Fibroblast of skin of abdomen (primary cell): ENCODE results near the gene CLDN20.
"Not testable (repeated sequence)": the region's sequence is repeated elsewhere in the genome, so short reads cannot be mapped to it uniquely, and the experiment has no call there.

Experiments
- DNase-seq: peaks from one replicate; pipeline ENCODE4 v3.0.0-alpha.2; 2013

The CLDN20 gene

DNA sequence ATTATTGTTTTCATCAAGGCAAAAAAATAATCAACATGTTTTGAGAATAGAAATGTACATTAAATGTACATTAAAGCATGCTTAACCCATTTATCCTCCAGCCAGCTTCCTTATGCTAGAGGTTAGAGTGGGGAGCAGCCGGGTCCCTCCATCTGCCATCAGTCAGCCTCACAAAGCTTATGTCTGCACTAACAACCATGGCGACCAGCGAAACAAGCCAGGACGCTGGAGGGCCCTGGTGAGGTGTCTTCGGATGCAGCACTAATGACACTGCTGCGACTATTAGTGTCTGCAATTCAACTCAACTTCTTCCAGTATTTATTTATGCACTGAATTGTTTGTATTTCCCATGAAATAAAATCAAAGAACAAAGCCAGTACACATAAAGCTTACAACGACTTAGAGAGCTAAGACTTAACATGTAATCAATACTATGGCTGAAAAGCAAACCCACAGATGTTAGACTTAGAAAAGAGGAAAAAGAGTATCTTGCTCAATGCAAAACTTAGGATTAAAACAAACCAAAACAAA lies 6.8 kb downstream of the CLDN20 start:
- no peak for DNase-seq

- DNase-seq: no peak
Measured at GRCh38 chr6:155271145-155271544, 7.3 kb downstream of the CLDN20 start.

GRCh38 chr6:155272353-155273232 lies 8.8 kb downstream of the CLDN20 start:
- peak; percentile 53 for DNase-seq

DNA sequence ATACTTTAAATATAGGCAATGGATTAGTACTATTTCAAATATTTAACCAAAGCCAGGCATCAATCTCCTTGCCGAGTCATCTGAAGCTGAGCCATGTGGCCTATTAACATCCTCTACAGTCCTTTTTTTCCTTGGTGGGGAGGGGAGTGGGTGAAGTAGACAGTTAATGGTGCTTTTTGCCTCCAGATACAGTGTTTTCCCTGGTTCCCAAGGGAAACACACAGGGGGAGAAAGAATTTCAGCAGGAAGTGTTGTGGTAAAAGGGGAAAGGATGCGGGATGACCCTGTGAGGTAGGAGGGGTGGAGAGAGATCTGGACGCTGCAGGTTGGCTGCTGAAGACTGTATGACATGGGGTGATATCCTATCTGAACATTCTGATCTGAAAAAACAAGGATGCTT lies 9.6 kb downstream of the CLDN20 start:
- peak; percentile 98 for DNase-seq

DNA sequence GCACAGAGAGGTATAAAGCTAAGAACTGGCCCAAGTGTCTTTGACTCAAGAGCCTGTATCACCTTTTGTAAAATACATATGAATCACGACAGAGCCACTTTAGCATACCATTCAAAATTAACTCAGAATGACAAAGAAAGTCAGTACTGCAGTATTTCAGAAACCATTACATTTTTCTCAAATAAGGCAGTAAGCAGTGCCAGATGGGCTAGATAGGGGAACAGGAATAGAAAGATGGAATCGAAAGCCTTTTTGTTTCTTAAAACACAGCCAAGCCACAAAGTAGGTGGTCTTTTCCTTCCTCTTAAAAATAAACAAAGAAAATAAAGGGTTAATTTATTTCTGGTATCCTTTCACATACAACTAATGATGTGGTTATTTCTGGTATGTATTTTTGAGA lies 10.3 kb downstream of the CLDN20 start:
- DNase-seq: peak; percentile 86

- peak; percentile 58 for DNase-seq
Measured at GRCh38 chr6:155274533-155274932, 10.7 kb downstream of the CLDN20 start.

DNA sequence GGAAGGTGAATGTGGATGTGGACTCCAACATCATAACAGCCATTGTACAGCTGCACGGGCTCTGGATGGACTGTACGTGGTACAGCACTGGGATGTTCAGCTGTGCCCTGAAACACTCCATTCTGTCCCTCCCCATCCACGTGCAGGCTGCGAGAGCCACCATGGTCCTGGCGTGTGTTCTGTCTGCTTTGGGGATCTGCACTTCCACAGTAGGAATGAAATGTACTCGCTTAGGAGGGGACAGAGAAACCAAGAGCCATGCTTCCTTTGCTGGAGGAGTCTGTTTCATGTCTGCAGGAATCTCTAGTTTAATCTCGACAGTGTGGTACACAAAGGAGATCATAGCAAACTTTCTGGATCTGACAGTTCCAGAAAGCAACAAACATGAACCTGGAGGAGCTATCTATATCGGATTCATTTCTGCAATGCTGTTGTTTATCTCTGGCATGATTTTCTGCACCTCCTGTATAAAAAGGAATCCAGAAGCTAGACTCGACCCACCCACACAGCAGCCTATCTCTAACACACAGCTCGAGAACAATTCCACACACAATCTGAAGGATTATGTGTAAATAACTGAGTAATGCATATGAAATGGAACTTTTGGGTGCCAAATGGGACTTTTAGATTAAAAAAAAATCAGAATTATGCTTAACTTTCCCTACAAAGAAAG lies 12.1 kb downstream of the CLDN20 start:
- peak; percentile 7 for DNase-seq

- no peak for DNase-seq
Measured at GRCh38 chr6:155276638-155277037, 12.8 kb downstream of the CLDN20 start.

DNA sequence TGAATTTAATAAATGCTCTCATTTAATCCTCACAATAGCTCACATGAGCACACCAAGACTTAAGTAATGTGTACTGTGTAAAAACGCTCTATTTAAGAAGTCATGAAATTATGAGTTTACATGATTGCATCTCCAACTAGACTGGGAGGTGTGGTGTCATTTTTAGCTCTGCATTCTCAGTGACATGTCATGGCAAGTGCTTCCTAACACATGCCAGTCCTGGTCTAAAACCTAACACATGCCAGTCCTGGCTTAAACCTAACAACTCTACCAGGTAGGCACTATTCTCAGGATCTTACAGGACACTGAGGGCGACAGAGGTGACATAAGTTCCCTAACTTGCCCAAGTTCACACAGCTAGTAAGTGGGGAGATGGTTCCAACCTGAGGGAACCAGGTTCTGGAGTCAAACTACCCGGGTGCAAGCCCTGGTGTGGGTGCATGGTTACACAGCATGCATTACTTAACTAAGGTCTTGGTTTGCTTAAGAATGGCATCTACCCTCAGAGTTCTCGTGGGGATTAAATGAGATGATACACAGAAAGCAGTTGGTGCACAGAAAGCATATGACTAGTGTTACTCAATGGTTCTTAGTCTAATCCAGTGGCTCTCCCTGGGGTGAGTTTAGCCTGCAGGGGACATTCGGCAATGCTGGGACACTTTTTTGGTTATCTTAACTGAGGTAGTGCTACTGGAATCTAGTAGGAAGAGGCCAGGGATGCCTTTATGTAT lies 14.7 kb downstream of the CLDN20 start:
- DNase-seq: no peak

DNA sequence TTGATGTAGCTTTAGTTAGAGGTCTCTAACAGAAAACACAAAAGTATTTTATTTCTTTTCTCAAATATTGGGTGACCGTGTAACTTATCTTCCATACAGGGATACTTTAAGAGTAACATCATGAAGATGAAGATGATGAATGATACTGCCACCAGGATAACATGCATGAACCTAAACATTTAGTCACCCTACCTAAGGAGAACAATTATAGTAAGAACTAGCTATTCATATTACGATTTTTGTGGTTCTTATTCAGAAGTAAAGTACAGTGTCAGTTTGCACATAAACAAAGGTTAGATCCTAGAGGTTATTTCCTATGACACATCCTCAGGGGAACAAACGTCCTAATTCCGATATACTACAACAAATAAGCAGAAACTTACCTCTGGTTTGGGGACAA lies 21.0 kb downstream of the CLDN20 start:
- DNase-seq: no peak

DNA sequence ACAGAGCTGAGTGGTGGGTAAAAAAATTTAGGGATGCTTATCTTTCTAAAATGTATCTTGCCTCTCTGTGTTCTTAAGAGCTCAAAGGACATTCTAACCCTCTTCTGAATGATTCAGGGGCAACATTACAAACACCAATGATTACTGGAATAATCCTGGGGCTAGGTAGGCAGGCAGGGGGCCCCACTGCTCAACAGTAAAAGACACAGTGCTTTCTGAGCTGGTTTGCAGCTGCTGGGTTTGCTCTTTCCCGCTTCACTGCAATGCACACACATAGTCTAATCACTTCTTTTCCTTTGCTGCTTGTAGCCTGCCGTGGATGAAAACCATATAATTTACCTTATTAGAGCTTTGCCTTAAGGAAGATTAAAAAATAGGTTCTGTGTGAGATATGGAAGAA lies 23.9 kb downstream of the CLDN20 start:
- DNase-seq: no peak

DNA sequence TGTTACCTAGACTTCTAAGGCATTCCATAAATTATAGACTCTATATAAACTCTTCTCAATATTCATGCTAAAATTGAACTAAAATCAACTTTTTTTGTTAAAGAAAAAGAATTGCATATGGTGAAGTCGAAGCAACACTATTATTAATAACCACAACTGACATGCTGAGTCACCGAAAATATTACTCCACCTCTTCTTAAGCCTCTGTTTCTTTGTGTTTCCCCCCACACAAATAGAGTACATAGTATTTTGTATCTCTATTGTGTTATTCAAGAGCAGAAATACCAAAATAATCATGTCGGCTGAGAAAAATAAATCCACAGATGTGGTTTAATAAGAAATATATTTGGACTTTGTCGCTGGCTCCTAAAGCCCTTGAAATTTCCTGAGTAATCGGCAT lies 26.7 kb downstream of the CLDN20 start:
- no peak for DNase-seq

DNA sequence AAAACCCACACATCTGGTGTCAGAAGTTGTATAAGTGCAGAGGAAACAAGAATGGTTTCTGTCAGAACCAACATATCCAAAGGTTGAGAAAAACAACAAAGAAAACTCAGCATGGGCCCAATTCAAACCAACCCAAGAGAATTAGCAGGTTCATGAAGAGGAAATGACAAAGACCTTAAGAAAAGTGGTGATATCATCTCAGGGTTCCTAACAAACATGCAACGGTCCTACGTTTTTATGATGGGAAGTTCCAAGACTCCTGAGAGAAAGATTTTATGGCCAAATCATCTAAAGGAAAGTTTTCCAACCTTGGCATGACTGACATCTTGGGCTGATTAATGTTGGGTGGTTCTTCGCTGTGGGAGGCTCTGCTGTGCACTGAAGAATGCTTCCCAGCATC lies 27.5 kb downstream of the CLDN20 start:
- DNase-seq: no peak

DNA sequence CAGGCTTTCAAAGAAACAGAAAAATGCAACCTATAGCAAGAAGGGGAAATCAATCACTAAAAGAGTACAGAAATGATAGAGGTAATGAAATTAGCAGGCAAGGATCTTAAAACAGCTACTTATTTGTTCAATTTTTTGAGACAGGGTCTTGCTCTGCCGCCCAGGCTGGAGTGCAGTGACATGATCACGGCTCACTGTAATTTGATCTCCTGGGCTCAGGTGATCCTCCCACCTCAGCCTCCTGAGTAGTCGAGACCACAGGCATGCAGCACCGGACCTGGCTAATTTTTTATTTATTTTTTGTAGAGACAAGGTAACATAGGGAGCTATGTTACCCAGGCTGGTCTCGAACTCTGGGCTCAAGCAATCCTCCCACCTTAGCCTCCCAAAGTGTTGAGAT lies 28.9 kb downstream of the CLDN20 start:
- no peak for DNase-seq

GRCh38 chr6:155297669-155298068 lies 33.9 kb downstream of the CLDN20 start:
- DNase-seq: no peak

DNA sequence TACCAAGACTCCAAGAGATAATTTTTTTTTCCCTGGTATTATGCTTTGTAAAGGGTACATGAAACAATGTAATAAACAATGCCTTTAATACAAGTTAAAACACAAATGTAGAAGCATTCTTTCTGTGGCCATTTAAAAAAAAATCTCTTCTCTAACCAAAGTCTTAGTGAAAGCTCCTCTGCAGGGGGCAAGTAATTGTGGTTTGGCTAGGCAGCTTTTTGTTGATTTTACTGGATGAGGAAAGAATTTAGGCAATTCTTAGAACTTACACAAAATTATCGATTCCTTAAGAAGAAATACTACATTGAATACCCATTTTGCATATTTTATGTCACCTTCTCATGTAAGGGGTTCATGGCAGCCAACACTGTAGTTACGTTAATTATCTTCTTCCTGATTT lies 38.1 kb downstream of the CLDN20 start:
- peak; percentile 75 for DNase-seq

- DNase-seq: no peak
Measured at GRCh38 chr6:155303361-155303870, 39.6 kb downstream of the CLDN20 start.

GRCh38 chr6:155306958-155307357 lies 43.1 kb downstream of the CLDN20 start:
- DNase-seq: no peak

DNA sequence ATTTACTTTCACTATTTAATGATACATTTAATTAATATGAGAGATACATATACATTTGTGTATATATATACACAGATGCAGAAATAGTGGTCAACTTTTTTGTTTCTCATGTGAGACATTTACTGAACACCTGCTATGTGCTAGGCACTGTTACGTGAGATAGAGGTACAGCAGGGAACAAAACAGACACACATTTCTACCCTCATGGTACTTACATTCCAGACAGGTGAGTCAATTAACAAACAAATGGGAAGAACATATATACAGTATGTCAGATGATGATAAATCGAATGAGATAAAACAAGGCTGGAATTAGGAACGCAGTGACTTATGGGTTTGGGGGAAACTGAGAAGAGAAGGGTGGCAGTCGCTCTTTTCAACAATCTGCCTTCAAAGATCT lies 45.3 kb downstream of the CLDN20 start:
- DNase-seq: no peak

DNA sequence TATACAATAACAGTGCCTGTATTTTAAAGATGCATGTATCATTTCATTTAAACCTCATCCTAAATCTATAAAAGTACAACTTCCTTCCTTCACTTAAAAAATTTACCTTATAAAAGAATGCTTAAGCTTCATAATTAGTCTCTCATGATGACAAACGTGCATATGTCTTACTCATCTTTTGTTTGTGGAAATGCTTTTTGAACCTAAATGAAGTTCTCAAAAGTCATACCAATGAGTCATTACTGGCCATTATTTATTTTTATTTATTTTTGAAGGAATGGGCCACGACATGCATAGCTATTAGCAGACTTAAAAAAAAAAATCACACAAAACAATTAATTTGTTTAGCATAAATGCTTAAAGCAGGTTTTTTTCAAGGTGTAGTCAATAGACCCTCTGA lies 46.8 kb downstream of the CLDN20 start:
- peak; percentile 18 for DNase-seq

- DNase-seq: no peak
Measured at GRCh38 chr6:155311086-155311485, 47.3 kb downstream of the CLDN20 start.

DNA sequence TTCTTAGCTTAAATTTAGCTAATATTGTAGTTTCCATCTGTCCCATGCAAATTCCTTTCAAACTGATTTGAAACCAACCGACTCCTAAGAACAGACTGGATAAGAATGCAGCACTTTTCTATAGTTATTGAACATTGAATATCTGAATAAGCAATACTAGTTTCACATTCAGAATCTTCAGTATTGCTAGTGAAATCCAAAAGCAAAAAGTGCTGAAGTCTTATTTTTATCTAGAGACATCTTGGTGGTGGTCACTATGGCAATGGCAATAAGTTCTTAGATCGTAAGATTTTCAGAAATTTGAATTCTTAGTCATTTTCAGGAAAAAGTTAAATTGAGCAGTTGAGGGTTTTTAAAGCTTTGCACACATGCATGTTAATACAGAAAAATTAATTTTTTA lies 47.8 kb downstream of the CLDN20 start:
- no peak for DNase-seq

GRCh38 chr6:155312950-155313349 lies 49.1 kb downstream of the CLDN20 start:
- DNase-seq: not testable (repeated sequence)
